K562 (cell line): ENCODE results near the gene TCF7.

Experiments used
- CEBPB ChIP-seq: fragments of 450-650 bp; IDR thresholded peaks from 2 replicates; pipeline ENCODE4 v1.6.1; 2016; ENCODE audit warnings: missing genetic modification characterization, missing compliant biosample characterization
- HDGF ChIP-seq: fragments of 450-650 bp; IDR thresholded peaks from 2 replicates; pipeline ENCODE4 v1.6.1; 2016
- STAT5A ChIP-seq: IDR thresholded peaks from 2 replicates; pipeline ENCODE4 v1.6.1; 2012; ENCODE audit warnings: low read length, inconsistent platforms, borderline replicate concordance
- TCF3 ChIP-seq: sonication (generic); formaldehyde crosslinking; IDR thresholded peaks from 2 replicates; pipeline ENCODE4 v1.4.0; 2020; ENCODE audit warnings: mild to moderate bottlenecking, missing genetic modification reagents
- ZKSCAN3 ChIP-seq: fragments of 250-450 bp; sonication (Bioruptor Pico); IDR thresholded peaks from 2 replicates; pipeline ENCODE4 v1.4.0; 2020
- TF ChIP-seq, protein P1 (sequence below), 3 experiments: IDR thresholded peaks in 2 of 3; conservative IDR thresholded peaks in 1 of 3; 2 replicates each; pipeline ENCODE4 v1.5.1; 2011 to 2012; ENCODE audit warnings: low read length in 3 of 3, mild to moderate bottlenecking in 3 of 3, control low read depth in 2 of 3, improper control_type of control experiment in 1 of 3, inconsistent platforms in 1 of 3, low read depth in 1 of 3, mixed read lengths in 1 of 3, moderate library complexity in 1 of 3; ENCODE audit not compliant: insufficient read depth in 2 of 3
- TF ChIP-seq, protein P2 (sequence below): fragments of 250-450 bp; sonication (Bioruptor Pico); IDR thresholded peaks from 2 replicates; pipeline ENCODE4 v1.8.0; 2021; ENCODE audit warnings: mild to moderate bottlenecking, moderate library complexity

DNA sequence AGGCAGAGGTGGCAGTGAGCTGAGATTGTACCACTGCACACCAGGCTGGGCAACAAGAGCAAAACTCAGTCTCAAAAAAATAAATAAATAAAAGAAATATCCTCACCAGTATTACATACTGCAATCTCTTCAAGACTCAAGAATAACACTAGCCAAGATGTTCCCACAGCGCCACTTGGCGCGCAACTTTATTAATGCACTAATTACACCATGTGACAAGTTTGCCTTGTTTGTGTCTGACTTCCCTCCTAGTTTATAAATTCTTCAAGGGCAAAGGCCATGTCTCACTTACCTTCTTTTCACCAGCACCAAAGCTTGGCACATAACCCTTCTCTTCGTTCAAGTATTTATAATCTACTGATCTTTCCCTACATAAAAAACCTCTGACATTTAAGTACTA lies 57.5 kb downstream of the TCF7 start:
- TF ChIP-seq, protein P1, sequence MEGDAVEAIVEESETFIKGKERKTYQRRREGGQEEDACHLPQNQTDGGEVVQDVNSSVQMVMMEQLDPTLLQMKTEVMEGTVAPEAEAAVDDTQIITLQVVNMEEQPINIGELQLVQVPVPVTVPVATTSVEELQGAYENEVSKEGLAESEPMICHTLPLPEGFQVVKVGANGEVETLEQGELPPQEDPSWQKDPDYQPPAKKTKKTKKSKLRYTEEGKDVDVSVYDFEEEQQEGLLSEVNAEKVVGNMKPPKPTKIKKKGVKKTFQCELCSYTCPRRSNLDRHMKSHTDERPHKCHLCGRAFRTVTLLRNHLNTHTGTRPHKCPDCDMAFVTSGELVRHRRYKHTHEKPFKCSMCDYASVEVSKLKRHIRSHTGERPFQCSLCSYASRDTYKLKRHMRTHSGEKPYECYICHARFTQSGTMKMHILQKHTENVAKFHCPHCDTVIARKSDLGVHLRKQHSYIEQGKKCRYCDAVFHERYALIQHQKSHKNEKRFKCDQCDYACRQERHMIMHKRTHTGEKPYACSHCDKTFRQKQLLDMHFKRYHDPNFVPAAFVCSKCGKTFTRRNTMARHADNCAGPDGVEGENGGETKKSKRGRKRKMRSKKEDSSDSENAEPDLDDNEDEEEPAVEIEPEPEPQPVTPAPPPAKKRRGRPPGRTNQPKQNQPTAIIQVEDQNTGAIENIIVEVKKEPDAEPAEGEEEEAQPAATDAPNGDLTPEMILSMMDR (IDR thresholded peaks at IDR 0.05 in 2 of 3, conservative IDR thresholded peaks at IDR 0.05 in 1 of 3; ENCODE audit: insufficient read depth in 2 of 3, low read depth in 1 of 3, low read length in 3 of 3), result no peak
- TF ChIP-seq, protein P2, sequence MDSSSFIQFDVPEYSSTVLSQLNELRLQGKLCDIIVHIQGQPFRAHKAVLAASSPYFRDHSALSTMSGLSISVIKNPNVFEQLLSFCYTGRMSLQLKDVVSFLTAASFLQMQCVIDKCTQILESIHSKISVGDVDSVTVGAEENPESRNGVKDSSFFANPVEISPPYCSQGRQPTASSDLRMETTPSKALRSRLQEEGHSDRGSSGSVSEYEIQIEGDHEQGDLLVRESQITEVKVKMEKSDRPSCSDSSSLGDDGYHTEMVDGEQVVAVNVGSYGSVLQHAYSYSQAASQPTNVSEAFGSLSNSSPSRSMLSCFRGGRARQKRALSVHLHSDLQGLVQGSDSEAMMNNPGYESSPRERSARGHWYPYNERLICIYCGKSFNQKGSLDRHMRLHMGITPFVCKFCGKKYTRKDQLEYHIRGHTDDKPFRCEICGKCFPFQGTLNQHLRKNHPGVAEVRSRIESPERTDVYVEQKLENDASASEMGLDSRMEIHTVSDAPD (CRISPR knock-in tag), result no peak
- TF ChIP-seq TCF3 (CRISPR knock-in tag) (no peak), STAT5A (no peak), CEBPB (tag) (no peak), ZKSCAN3 (CRISPR knock-in tag) (no peak), HDGF (no peak)
